Kidney capillary endothelial cell (primary cell): ENCODE results near the gene ACOT12.
"Not testable (repeated sequence)": the region's sequence is repeated elsewhere in the genome, so short reads cannot be mapped to it uniquely, and the experiment has no call there.

Experiments used
- DNase-seq: peaks from one replicate; pipeline ENCODE4 v3.0.0-alpha.2; 2018; ENCODE audit warnings: low spot score

Gene ACOT12

DNA sequence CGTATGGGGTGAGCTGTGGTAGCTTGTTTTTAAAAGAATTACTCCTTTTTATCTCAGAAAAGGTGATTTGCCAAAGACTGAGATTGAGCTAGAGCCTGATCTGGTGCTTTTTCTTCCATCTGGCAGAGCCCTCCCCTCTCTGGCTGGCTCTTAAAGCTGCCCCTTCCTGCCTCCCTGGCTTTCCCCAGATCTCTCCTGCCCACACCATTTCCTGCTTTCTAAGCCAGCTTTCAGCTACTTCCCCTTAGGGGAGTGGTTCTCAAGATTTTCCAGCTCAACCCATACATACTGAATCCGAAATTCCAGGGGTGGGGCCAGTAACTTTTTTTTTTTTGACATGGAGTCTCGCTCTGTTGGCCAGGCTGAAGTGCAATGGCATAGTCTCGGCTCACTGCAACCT is 4.8 kb upstream of the ACOT12 start:
- no peak for DNase-seq

DNA sequence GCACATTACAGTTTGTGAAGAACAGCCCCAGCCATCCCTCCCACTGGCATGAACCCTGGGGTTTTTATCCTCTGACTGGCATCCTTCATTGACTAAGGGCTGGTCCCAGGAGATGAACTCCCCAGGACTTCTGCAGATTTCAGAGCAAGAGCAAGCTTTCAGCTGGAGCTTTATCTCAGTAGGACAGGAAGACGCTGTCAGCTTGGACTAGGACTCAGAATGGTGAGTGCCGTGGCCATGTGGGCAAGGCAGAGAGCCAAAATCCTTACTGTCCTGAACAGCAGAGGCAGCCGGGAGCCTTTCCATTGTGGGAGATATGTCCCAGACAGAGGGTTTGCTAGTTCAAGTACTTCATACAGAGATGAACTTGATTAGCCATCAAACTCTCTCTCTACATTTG is 3.2 kb upstream of the ACOT12 start:
- DNase-seq = no peak

DNA sequence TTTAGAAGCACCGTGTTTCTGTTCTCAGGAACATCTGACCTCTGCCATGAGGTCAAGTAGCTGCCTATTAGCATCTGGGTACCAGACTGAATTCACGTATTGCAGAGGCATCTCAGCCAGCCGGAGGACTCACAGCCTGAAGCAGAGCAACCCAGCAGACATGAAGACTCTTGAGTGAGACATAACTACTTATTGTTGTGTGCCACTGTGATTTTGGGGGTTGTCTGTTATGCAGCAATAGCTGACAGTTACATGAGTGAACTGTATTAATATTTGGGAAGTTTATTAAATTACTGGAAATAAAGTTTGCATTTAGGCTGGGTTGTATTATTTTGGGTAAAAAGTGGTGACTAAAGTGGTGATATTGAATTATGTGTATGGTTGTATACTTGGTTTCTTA is 1.3 kb upstream of the ACOT12 start:
- no peak for DNase-seq

DNA sequence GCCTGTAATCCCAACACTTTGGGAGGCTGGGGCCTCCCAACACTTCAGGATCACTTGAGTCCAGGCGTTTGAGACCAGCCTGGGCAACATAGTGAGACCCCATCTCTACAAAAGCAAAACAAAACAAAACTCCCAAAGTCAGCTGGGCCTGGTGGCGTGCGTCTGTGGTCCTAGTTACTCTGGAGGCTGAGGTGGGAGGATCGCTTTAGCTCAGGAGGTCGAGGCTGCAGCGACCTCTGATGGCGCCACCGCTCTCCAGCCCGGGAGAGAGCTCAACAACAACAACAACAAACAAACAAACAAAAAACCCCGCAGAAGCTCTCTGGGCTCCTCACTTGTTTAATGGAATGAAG is 528 bp downstream of the ACOT12 start:
- DNase-seq = no peak

DNA sequence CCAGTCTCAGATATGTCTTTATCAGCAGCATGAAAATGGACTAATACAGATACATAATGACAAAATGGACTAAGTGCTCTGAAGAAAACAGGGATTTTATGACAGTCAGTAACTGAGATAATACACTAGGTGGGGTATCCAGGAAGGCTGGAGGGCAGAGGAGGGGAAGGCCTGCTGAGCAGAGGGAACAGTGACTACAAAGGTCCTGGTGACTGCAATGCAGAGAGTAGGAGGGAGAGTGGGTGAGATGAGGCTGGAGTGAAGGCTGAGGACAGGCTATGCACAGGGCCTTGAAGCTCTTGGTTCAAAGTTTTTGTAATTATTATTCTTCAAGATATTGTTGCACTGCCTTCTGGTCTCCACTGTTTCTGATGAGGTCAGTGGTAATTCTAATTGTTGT is 4.9 kb downstream of the ACOT12 start:
- no peak for DNase-seq

DNA sequence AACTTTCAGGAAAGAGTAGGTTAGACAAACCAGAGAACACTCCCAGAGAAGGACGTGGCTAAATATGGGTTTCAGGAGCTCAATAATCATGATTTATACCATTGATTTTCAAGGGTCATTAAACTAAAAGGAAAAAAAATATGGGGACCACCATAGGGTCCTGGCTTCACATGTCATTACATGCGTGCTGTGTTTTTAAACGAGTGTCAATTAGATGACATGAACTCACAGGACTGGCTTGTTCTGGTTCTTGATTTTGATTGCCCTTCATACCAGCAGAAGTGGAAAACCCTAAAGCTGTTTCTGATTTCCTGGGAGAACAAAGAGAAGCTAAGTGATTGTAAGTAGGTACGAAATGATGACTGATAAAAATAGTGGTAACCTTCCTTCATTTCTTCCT is 5.8 kb downstream of the ACOT12 start:
- no peak for DNase-seq

DNA sequence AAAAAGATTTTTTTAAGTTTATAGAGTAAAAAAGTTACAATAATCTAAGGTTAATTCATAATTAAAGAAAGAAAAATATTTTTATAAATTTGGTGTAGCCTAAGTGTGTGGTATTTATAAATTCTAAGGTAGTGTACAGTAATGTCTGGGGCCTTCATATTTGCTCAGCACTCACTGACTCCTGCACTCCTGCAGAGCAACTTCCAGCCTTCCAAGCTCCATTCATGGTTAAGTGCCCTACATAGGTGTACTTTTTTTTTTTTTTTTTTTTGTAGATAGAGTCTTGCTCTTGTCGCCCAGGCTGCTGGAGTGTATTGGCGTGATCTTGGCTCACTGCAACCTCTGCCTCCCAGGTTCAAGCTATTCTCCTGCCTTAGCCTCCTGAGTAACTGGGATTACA is 10.1 kb downstream of the ACOT12 start:
- DNase-seq = no peak

DNA sequence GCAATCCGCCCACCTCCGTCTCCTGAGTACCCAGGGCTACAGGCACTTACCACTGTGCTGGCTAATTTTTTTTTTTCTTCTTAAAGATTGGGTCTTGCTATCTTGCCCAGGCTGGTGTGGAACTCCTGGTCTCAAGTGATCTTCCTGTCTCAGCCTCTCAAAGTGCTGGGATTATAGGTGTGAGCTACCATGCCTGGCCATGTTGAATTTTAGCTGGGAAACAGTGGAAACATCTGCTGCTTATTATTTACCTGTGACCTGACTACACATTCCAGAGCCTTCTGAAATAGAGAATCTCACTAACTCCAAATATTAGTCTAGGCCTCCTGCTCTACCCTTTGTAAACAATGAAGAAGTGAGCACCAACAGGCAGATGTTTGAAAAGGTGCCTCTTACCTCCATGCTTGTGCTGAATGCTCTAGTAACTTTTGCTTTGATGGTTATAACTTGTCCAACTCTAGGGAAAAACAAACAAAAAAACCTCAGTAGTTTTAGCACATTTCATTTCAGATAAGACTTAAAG is 22.5 kb downstream of the ACOT12 start:
- no peak for DNase-seq

DNA sequence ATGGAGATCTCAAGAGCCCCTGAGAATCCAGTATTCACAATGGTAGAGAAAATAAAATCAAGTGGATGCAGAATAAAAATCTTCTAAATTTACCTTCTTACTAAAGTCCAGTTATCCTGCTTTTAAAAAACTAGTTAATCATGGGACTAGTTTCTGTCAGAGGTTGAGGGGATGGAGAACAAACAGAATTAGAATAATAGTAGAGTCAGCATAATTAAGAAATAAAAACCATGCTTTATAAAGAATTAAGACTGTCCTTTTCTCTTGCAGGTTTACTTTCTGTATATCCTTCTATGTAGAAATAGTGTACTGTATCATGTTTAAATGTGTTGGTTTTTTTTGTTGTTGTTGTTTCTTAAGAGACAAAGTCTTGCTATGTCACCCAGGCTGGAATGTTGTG is 23.0 kb downstream of the ACOT12 start:
- no peak for DNase-seq

DNA sequence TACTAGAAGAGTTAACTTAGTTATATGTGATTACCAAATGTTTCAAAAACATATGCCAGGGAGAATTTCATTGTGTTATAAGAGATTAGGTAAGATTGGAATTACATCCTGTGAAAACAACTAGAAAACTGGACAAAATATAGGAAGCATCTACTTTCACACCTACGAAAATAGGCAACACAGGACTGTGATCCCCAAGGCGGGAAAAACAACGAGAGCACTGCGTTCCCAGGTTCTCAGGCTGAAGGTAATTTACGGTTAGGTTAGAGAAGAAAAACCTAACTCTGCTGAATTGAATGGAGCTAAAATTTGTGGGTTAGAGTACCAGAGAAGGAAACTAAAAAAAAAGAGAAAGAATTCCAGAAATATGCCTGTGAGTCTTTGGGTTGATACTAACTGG is 28.4 kb downstream of the ACOT12 start:
- no peak for DNase-seq

DNA sequence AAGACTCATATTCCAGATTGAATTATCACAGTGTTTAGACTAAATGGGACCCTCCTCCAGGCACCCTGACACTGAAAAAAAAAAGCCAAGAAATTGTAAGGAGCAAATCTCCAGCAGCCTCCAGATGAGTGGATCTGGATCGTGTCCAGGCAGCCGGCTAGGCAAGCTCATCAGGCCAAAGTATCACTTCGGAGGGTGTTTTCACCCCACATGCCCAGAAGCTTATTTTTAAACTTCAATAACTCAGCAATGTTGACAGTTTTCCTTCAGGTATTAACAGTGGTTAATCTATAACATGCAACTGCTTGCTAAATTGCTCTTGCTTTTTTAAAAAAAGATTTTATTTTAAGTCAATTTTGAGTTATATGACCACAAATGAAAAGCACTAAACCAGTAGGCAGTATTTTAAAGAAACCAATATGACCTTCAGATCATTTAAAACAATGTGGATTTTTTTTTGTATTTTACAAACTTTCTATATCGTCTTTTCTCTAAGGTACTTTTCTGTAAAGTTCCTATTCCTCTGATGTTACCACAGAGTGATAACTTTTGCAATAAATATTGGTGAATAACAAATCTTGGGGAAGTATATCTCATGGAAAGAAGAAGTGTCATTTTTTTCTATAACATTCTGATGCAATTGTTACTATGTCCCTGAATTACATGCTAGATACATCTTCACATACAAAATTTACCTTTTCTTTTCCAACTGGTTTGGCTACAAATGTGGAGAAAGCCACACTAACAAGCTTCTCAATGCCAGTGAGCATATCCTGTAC is 30.7 kb downstream of the ACOT12 start:
- DNase-seq = no peak

DNA sequence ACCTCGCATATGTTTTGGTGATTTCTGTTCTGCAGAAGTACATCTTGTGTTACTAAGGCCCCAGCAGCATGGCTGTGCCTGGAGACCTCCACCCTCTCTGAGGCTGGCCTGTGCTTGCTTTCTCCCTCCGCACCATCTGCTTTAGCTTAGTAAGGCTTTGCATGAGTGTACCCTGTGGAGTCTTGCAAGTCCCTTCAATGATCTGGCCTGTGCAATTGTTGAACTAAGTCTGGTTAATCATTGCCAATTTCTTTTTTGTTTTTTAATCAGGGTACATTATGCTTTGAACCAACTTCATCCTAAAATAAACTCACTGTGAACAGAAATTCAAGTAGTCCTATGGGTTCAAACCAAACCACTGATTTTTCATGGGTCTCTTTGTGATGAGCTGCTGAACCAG is 32.3 kb downstream of the ACOT12 start:
- DNase-seq = no peak

DNA sequence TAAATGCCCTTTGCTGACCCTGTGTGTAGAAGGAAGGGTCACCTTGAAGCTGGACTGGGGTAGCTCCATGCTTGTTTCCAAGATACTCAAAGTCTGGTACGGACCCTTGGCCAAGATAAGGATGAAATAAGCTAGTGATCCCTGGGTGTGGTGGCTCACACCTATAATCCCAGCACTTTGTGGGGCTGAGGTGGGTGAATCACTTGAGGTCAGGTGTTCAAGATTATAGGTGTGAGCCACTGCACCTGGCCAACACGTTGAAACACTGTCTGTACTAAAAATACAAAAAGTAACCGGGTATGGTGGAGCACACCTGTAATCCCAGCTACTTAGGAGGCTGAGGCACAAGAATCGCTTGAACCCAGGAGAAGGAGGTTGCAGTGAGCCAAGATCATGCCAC is 33.3 kb downstream of the ACOT12 start:
- DNase-seq = no peak

DNA sequence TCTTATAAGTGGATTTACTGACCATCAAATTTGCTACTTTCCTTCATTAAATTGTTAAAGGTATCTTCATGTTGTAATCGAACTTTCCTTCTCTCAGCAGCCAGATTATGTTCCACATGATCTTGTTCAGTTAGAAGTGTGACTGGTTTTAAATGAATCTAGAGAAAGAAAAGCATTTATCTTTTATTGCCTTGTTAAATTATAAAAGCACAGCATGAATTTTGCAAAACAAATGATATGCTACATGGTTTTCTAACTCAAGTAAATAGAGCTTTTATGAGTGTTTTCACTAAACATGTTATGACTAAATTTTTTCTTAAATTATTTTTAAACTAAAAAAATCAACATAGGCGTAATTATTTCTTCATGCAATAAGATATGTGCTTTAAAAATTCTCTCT is 34.1 kb downstream of the ACOT12 start:
- no peak for DNase-seq

DNA sequence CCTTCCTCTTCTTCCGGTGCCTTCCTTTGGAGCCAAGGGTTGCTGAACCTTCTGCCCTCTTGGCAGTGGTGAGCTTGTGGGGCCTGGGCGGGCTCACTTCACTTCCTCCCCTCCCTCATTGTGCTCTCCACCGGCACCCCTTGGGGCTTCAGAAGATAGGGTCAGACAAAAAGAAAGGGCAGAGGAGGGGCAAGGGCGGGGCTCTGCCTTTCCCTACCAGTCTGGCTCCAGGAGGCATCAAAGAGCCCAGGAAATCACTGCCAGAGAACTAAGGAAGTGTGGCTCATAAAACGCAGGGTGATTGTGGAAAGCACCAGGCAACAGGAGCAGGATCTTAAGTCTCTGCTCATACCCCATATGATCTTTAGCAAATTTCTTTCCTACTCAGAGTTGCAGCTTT is 34.8 kb downstream of the ACOT12 start:
- no peak for DNase-seq

DNA sequence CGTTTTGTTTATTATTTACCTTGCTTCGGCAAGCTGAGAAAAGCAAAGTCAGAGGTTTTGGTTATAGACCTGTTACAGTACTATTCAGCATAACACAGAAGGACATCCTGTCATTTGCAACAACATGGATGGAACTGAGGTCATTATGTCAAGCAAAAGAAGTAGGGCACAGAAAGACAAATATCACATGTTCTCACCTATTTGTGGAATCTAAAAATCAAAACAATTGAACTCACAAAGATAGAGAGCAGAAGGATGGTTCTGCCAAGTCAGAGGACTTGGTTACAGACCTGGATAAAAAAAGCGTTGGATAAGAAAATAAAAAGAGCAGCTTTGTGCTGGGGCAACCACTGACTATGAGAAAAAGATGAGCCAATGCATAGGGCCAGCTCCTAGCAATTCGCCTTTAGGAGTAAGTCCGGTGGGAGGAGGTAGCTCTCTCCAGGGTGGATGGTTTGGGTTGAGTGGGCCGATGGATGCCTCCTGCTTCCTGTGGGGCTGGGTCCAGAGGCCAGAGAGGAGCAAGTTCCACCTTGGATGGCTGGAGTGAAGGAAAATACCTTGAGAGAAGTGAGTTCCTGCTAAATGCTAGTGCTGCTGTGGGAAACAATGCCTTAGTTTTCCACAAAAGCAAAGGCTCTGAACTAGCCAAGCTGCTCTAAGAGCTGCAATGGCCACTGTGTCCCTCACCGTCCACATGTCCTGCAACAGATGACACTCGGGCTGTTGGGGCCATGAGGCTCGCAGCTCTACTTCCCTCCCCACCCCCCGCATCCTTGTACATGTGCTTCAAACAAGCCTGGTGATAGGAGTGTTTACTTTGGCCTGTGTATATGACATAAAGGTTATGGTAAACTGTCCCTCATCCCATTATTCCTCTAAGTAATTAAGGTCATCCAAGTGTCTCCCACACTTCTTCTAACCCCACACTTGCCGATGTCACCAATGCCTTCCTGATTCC is 38.4 kb downstream of the ACOT12 start:
- DNase-seq = no peak

DNA sequence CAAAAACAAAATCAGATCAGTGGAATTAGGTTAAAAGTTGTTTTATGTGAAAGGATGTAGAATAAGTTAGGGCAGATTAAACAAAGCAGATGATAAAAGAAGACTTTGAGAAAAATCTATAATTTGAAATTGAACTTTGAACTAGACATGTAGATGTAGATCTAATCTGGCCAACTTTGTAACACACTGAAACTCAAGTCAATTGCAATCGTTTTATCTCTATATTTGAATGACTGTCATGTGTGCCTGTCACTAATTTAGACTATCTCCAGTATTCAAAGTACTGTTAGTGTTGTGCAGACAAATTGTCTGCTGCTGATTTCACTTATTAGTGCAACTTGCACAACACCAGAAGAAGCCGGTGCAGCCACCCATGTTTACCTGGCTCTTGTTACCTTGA is 39.8 kb downstream of the ACOT12 start:
- DNase-seq = no peak

DNA sequence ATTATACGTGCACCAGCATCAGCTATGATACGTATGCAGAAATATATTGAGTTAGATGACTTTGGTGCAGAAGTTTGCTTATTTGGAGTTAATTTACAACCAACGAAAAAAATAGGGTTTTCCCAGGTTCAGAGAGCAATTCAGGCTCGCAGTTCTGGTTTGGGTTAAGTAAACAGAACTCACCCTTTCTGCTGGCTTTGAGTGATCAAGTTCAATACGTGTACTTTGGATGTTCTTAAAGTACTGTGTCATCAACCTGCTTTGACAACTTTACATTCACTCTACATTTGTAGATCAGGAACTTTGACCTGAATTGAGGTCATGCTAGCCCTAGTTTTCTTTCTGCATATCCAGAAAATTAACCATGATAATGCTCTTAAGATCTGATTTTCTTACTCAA is 40.7 kb downstream of the ACOT12 start:
- DNase-seq = no peak

DNA sequence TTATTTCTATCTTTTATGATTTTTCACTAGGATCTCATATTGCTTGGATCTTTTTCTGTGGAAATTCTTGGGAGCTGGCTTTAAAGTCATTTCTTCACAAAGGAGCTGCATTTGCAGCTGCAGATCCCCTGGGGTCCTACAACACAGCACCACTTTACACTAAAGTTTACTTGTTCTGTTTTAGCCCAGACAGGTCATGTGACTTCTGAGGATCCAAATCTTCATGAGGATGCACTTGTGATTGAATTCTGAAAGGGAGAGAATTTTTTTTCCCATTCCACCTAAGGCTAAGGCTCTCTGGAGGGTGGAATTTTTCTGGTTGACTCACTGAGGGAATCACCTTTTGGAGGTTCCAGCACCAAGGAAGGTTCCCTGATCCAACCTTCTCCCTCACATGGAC is 43.4 kb downstream of the ACOT12 start:
- DNase-seq = no peak

DNA sequence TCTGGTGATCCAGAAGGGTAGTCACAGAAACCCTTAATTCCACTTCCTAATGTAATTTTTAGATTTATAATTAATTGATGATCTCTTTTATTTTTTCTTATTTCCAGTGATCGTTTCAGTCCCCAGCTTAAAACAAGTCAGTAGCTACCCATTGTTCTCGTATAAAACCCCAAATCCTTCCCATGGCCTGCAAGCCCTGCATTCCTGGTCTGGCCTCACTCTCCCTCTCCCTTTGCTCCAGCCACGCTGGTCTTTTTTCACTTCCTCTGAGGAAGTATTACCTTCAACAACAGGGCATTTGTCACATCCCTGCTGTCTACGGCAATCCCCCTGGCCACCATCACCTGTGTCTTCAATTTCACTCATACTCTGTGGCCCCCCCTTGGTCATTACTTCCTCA is 44.8 kb downstream of the ACOT12 start:
- no peak for DNase-seq

DNA sequence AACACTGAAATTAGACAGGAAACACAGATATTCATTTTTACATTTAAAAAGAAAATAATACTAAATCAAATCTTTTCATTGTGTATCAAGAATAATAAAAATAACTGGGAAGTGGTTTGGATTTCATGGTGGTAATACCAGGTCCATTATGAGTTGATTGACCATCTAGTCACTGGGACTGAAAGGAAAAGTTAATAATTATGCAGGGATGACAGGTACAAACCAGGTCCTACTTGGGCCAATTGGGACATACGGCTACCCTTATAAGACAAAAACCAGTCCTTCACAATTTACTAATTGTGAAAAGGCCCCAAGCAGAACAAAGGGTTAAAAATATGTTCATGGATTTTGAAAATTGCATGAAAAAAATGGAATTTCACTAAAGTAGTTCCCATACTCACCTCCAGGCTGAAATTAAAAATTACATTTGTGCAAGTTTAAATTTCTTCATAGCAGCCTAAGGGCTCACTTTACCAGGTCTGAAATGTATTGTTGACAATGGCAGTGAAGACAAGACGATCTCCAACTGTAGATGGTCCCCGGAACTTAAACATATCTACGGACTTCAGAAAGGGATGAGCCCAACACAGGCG is 48.4 kb downstream of the ACOT12 start:
- DNase-seq = no peak

DNA sequence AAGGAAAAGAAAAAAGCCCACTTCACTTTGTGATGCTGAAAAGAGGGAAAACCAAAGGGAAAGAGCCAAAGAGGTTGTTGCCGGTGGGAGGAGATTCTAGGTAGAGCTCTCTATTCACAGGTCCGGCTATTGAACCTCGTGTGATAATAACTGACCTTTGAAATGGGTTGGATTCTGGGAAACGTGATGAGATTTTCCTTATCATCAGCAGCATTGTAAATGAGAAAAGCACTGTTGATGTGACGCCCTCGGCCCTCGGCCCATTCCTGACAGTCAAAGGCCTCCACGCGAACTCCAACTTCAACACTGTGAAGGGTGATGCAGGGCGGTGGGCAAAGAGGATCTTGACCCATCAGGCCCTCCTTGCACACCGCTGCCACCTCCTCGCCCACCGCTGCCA is 49.2 kb downstream of the ACOT12 start:
- no peak for DNase-seq

DNA sequence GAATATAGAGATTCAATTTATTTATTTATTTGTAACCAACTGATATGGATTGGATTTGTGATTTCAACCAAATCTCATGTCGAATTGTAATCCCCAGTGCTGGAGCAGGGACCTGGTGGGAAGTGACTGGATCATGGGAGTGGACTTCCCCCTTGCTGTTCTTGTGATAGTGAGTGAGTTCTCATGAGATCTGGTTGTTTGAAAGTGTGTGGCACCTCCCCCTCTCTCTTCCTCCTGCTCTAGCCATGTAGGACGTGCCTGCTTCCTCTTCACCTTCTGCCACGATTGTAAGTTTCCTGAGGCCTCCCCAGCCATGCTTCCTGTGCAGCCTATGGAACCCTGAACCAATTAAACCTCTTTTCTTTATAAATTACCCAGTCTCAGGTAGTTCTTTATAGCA is 55.7 kb downstream of the ACOT12 start:
- not testable (repeated sequence) for DNase-seq
